H9 (cell line): ENCODE measurements around the gene DHRSX. TPM values are rescaled to one million over a fixed set of nuclear protein-coding genes. Genes with fewer than 3 reads are reported as not detected.

ENCODE experiments used
- DNase-seq: peaks from one replicate; pipeline ENCODE4 v3.0.0-alpha.2; 2017
- H2AFZ ChIP-seq: one replicate; pipeline ENCODE4 v1.6.1; 2013; ENCODE audit warnings: mild to moderate bottlenecking, low read length, control low read depth, moderate library complexity
- H2AK5ac ChIP-seq: 2 replicates; pipeline ENCODE4 v1.6.1; 2013; ENCODE audit warnings: low read length, control low read depth, mixed read lengths; ENCODE audit not compliant: insufficient read length
- H2BK120ac ChIP-seq: one replicate; pipeline ENCODE4 v1.6.1; 2013; ENCODE audit warnings: low read depth, mild to moderate bottlenecking, low read length, control low read depth, inconsistent platforms; ENCODE audit not compliant: poor library complexity, severe bottlenecking
- H2BK12ac ChIP-seq: 2 replicates; pipeline ENCODE4 v1.6.1; 2013; ENCODE audit warnings: low read length, control low read depth, mixed read lengths, low read depth; ENCODE audit not compliant: insufficient read length
- H2BK15ac ChIP-seq: 2 replicates; pipeline ENCODE4 v1.6.1; 2013; ENCODE audit warnings: low read depth, low read length, control low read depth
- H2BK20ac ChIP-seq: one replicate; pipeline ENCODE4 v1.6.1; 2013; ENCODE audit warnings: low read depth, mild to moderate bottlenecking, low read length, control low read depth, inconsistent platforms; ENCODE audit not compliant: poor library complexity, severe bottlenecking
- H2BK5ac ChIP-seq: 2 replicates; pipeline ENCODE4 v1.6.1; 2013; ENCODE audit warnings: low read length, control low read depth, mixed read lengths; ENCODE audit not compliant: insufficient read length
- H3K14ac ChIP-seq: 2 replicates; pipeline ENCODE4 v1.6.1; 2013; ENCODE audit warnings: low read length, control low read depth; ENCODE audit not compliant: insufficient read depth
- H3K18ac ChIP-seq: 2 replicates; pipeline ENCODE4 v1.6.1; 2013; ENCODE audit warnings: low read depth, mild to moderate bottlenecking, mixed read lengths, low read length, control low read depth; ENCODE audit not compliant: insufficient read length
- H3K23ac ChIP-seq: 2 replicates; pipeline ENCODE4 v1.6.1; 2013; ENCODE audit warnings: low read length, control low read depth, mixed read lengths, low read depth; ENCODE audit not compliant: insufficient read length
- H3K23me2 ChIP-seq: 2 replicates; pipeline ENCODE4 v1.6.1; 2013; ENCODE audit warnings: low read depth, mild to moderate bottlenecking, mixed read lengths, low read length, control low read depth; ENCODE audit not compliant: insufficient read length, poor library complexity, severe bottlenecking
- H3K27ac ChIP-seq: 2 replicates; pipeline ENCODE4 v1.5.1; 2013; ENCODE audit warnings: low read length, control low read depth, mixed read lengths, low read depth; ENCODE audit not compliant: insufficient read length
- H3K27me3 ChIP-seq: 2 replicates; pipeline ENCODE4 v1.6.1; 2013; ENCODE audit warnings: low read length, control low read depth, inconsistent platforms; ENCODE audit not compliant: insufficient read depth
- H3K4ac ChIP-seq: 2 replicates; pipeline ENCODE4 v1.6.1; 2013; ENCODE audit warnings: low read depth, mild to moderate bottlenecking, control low read depth, inconsistent platforms, low read length, moderate library complexity
- H3K4me1 ChIP-seq: 2 replicates; pipeline ENCODE4 v1.6.1; 2013; ENCODE audit warnings: low read length, control low read depth, inconsistent platforms; ENCODE audit not compliant: insufficient read depth
- H3K4me2 ChIP-seq: 2 replicates; pipeline ENCODE4 v1.6.1; 2013; ENCODE audit warnings: low read length, control low read depth, mixed read lengths; ENCODE audit not compliant: insufficient read length, insufficient read depth
- H3K56ac ChIP-seq: 2 replicates; pipeline ENCODE4 v1.6.1; 2013; ENCODE audit warnings: low read depth, mild to moderate bottlenecking, mixed read lengths, low read length, control low read depth; ENCODE audit not compliant: insufficient read length
- H3K79me1 ChIP-seq: 2 replicates; pipeline ENCODE4 v1.6.1; 2013; ENCODE audit warnings: low read depth, mild to moderate bottlenecking, moderate library complexity, low read length, control low read depth, inconsistent platforms; ENCODE audit not compliant: insufficient read depth, poor library complexity, severe bottlenecking
- H3K79me2 ChIP-seq: 2 replicates; pipeline ENCODE4 v1.6.1; 2013; ENCODE audit warnings: low read length, control low read depth, inconsistent platforms; ENCODE audit not compliant: insufficient read depth
- H3K9ac ChIP-seq: 2 replicates; pipeline ENCODE4 v1.6.1; 2013; ENCODE audit warnings: low read length, control low read depth, mixed read lengths; ENCODE audit not compliant: insufficient read length; ENCODE audit errors: extremely low read depth
- H3K9me3 ChIP-seq: one replicate; pipeline ENCODE4 v1.6.1; 2013; ENCODE audit warnings: low read depth, low read length, inconsistent platforms; ENCODE audit not compliant: control insufficient read depth
- H3T11ph ChIP-seq: one replicate; pipeline ENCODE4 v1.6.1; 2013; ENCODE audit warnings: mild to moderate bottlenecking, low read length, control low read depth, inconsistent platforms
- H4K20me1 ChIP-seq: one replicate; pipeline ENCODE4 v1.6.1; 2013; ENCODE audit not compliant: control insufficient read depth, insufficient read length, insufficient read depth
- H4K5ac ChIP-seq: 2 replicates; pipeline ENCODE4 v1.6.1; 2013; ENCODE audit warnings: low read depth, mild to moderate bottlenecking, mixed read lengths, low read length, control low read depth; ENCODE audit not compliant: insufficient read length
- H4K8ac ChIP-seq: replicated peaks from 2 replicates; pipeline ENCODE4 v1.6.1; 2013; ENCODE audit warnings: low read length, control low read depth, mixed read lengths, low read depth; ENCODE audit not compliant: insufficient read length
- H4K91ac ChIP-seq: 2 replicates; pipeline ENCODE4 v1.6.1; 2013; ENCODE audit warnings: low read depth, mild to moderate bottlenecking, moderate library complexity, mixed read lengths, low read length, control low read depth; ENCODE audit not compliant: insufficient read length
- H3K27ac Mint-ChIP-seq, 3 experiments: 2 replicates in 2 of 3; 3 replicates in 1 of 3; pipeline ENCODE4 v1.8.0; 2020 to 2021; ENCODE audit warnings: mixed read lengths in 3 of 3, mild to moderate bottlenecking in 1 of 3, moderate library complexity in 1 of 3
- H3K27me3 Mint-ChIP-seq: 2 replicates; pipeline ENCODE4 v1.8.0; 2021; ENCODE audit warnings: low read depth, mild to moderate bottlenecking, moderate library complexity, mixed read lengths
- H3K36me3 Mint-ChIP-seq, 3 experiments: 2 replicates in 2 of 3; 3 replicates in 1 of 3; pipeline ENCODE4 v1.8.0; 2020 to 2021; ENCODE audit warnings: low read depth in 3 of 3, mixed read lengths in 3 of 3; ENCODE audit not compliant: insufficient read depth in 1 of 3
- H3K4me1 Mint-ChIP-seq, 2 experiments: 2 replicates each; pipeline ENCODE4 v1.8.0; 2020; ENCODE audit warnings: mixed read lengths in 2 of 2
- H3K4me3 Mint-ChIP-seq, 2 experiments: 2 replicates in 1 of 2; 3 replicates in 1 of 2; pipeline ENCODE4 v1.8.0; 2020 to 2021; ENCODE audit warnings: mild to moderate bottlenecking in 2 of 2, mixed read lengths in 2 of 2, moderate library complexity in 1 of 2
- H3K9me3 Mint-ChIP-seq, 2 experiments: 2 replicates in 1 of 2; 3 replicates in 1 of 2; pipeline ENCODE4 v1.8.0; 2020; ENCODE audit warnings: mild to moderate bottlenecking in 2 of 2, mixed read lengths in 2 of 2, moderate library complexity in 1 of 2
- CTCF ChIP-seq: fragments of 200-600 bp; sonication (generic); conservative IDR thresholded peaks from 3 replicates; pipeline ENCODE4 v1.8.0; 2021; ENCODE audit warnings: antibody characterized with exemption, mild to moderate bottlenecking
- WGBS: extraction: QIAGEN DNeasy Blood & Tissue Kit; methylation state at CpG from one replicate; pipeline ENCODE4 v1.1.7; 2013; ENCODE audit warnings: missing lambda C conversion rate, low lambda C conversion rate, mixed read lengths; ENCODE audit not compliant: insufficient read length; ENCODE audit errors: extremely low coverage; 5-methylcytosine and 5-hydroxymethylcytosine counted together
- total RNA-seq: library from RNA; stranded (reverse); gene quantifications from 2 replicates; pipeline ENCODE4 v1.2.1, GENCODE V29; 2021

The DHRSX gene
- total RNA-seq, 1 experiment from 2014 or later, result 44.0 TPM

GRCh38 chrX:2404776-2405175, 96.0 kb downstream of the DHRSX start:
- WGBS, result no CpG with 5 or more reads among the region's 8 CpGs
- Histone ChIP-seq H3K9ac (no peak overlapping the region), H3K27ac (no peak overlapping the region), H3K9me3 (peaks cover 12% of the 10 kb centered on the region), H3K4ac (no peak overlapping the region), H4K91ac (no peak overlapping the region), H2AFZ (no peak overlapping the region), H2BK15ac (no peak overlapping the region), H3K79me1 (peaks cover 5% of the 10 kb centered on the region), H3K79me2 (no peaks in the 10 kb centered on the region; the same call in 1 of the 2 replicates), H2BK12ac (no peak overlapping the region), H3T11ph (no peak overlapping the region), H3K23me2 (no peaks in the 10 kb centered on the region), H3K56ac (no peak overlapping the region), H4K5ac (no peak overlapping the region), H2AK5ac (no peak overlapping the region), H3K4me1 (no peaks in the 10 kb centered on the region; the same call in 1 of the 2 replicates), H3K14ac (no peak overlapping the region), H3K4me2 (no peak overlapping the region), H2BK20ac (no peak overlapping the region), H4K8ac (no peak overlapping the region), H2BK5ac (no peak overlapping the region), H3K18ac (no peak overlapping the region), H3K27me3 (no peaks in the 10 kb centered on the region), H4K20me1 (no peaks in the 10 kb centered on the region), H3K23ac (no peak overlapping the region), H2BK120ac (no peak overlapping the region)
- H3K27me3 Mint-ChIP-seq, result no peaks in the 10 kb centered on the region
- H3K4me3 Mint-ChIP-seq, result no peak overlapping the region
- peak overlapping the region; percentile 73 to 92 (median 82); a peak in 5 of 7 replicates for H3K27ac Mint-ChIP-seq
- H3K9me3 Mint-ChIP-seq, result peaks cover 14 to 20% of the 10 kb centered on the region in 2 experiments
- peaks cover 17 to 23% of the 10 kb centered on the region in 2 experiments for H3K4me1 Mint-ChIP-seq
- TF ChIP-seq CTCF, result no peak
- DNase-seq, result no peak
- peaks cover 29 to 48% (median 41%) of the 10 kb centered on the region in 3 experiments for H3K36me3 Mint-ChIP-seq
